HFFc6 (cell line): ENCODE data around the gene PIK3C2G. TPM values are rescaled to one million over a fixed set of nuclear protein-coding genes. Genes with fewer than 3 reads are reported as not detected.

Experiments
- DNase-seq: peaks from one replicate; pipeline ENCODE4 v3.0.0-alpha.2; 2018
- H3K27ac Mint-ChIP-seq: 2 replicates; pipeline ENCODE4 v1.8.0; 2020; ENCODE audit warnings: mild to moderate bottlenecking, mixed read lengths
- H3K27me3 Mint-ChIP-seq: 2 replicates; pipeline ENCODE4 v1.8.0; 2021; ENCODE audit warnings: mild to moderate bottlenecking, moderate library complexity, mixed read lengths; ENCODE audit not compliant: insufficient read depth
- H3K36me3 Mint-ChIP-seq: 2 replicates; pipeline ENCODE4 v1.8.0; 2021; ENCODE audit warnings: low read depth, mixed read lengths
- H3K4me1 Mint-ChIP-seq: 2 replicates; pipeline ENCODE4 v1.8.0; 2020; ENCODE audit warnings: low read depth, mixed read lengths
- H3K4me3 Mint-ChIP-seq: 2 replicates; pipeline ENCODE4 v1.8.0; 2020; ENCODE audit warnings: mild to moderate bottlenecking, moderate library complexity, mixed read lengths
- H3K9me3 Mint-ChIP-seq: 2 replicates; pipeline ENCODE4 v1.8.0; 2020; ENCODE audit warnings: mild to moderate bottlenecking, mixed read lengths
- total RNA-seq, 6 experiments: library from RNA; stranded (reverse); fragmentation: NEBNext Ultra II Directional; extraction: Animal tissue kit (Norgen Biotek cat#: 25700); gene quantifications; 2 replicates in 1 of 6; 3 replicates in 5 of 6; pipeline ENCODE4 v1.2.3, GENCODE V29; 2021
- TF ChIP-seq, protein P1 (sequence below): fragments of 200-600 bp; sonication (generic); IDR thresholded peaks from 2 replicates; pipeline ENCODE4 v1.5.0; 2021; ENCODE audit warnings: antibody characterized with exemption, mild to moderate bottlenecking

The PIK3C2G gene
- total RNA-seq, 6 experiments from 2014 or later, result not detected

DNA sequence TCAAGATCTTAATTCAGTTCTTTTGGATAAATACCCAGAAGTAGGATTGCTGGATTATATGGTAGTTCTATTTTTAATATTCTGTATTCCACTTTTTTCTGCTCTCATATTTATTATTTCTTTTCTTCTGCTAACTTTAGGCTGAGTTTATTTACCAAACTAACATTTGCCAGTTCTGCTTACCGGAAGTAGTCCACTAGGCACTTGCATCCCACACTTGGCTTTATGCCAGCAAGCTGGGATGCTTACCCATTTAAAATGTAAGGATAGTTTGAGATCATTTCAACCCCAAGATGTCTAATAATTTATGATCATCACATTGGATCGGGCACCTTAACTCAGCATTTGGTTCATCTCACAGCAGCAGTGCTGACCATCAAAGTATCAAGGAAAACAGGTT lies 96.8 kb downstream of the PIK3C2G start:
- DNase-seq, result no peak
- Mint-ChIP-seq H3K4me3 (no peak overlapping the region), H3K36me3 (no peaks in the 10 kb centered on the region), H3K27ac (no peak overlapping the region), H3K4me1 (no peaks in the 10 kb centered on the region), H3K27me3 (peaks cover 4% of the 10 kb centered on the region; the same call in 1 of the 2 replicates), H3K9me3 (no peaks in the 10 kb centered on the region)
- TF ChIP-seq, protein P1, sequence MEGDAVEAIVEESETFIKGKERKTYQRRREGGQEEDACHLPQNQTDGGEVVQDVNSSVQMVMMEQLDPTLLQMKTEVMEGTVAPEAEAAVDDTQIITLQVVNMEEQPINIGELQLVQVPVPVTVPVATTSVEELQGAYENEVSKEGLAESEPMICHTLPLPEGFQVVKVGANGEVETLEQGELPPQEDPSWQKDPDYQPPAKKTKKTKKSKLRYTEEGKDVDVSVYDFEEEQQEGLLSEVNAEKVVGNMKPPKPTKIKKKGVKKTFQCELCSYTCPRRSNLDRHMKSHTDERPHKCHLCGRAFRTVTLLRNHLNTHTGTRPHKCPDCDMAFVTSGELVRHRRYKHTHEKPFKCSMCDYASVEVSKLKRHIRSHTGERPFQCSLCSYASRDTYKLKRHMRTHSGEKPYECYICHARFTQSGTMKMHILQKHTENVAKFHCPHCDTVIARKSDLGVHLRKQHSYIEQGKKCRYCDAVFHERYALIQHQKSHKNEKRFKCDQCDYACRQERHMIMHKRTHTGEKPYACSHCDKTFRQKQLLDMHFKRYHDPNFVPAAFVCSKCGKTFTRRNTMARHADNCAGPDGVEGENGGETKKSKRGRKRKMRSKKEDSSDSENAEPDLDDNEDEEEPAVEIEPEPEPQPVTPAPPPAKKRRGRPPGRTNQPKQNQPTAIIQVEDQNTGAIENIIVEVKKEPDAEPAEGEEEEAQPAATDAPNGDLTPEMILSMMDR, result no peak

DNA sequence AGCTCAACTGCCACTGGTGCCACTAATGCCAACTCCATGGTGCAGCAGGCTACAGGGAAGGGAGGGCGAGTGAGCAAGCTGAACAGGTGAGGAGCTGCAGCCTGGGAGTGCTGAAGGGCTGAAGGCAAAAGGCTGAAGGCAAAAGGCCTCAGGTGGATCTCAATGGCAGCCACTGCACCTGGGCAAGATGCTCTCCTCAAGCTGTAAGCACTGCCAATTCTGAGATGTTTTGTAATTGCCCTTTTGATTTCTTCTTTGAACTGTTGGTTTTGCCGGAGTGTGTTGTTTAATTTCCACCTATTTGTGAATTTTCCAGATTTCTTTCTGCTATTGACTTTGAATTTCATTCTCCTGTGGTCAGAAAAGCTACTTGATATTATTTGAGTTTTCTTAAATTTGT lies 97.6 kb downstream of the PIK3C2G start:
- H3K4me1 Mint-ChIP-seq, result no peaks in the 10 kb centered on the region
- no peak for DNase-seq
- H3K36me3 Mint-ChIP-seq, result no peaks in the 10 kb centered on the region
- H3K27ac Mint-ChIP-seq, result no peak overlapping the region
- no peaks in the 10 kb centered on the region for H3K9me3 Mint-ChIP-seq
- peaks cover 7% of the 10 kb centered on the region for H3K27me3 Mint-ChIP-seq
- no peak overlapping the region for H3K4me3 Mint-ChIP-seq
- TF ChIP-seq, protein P1, result no peak

DNA sequence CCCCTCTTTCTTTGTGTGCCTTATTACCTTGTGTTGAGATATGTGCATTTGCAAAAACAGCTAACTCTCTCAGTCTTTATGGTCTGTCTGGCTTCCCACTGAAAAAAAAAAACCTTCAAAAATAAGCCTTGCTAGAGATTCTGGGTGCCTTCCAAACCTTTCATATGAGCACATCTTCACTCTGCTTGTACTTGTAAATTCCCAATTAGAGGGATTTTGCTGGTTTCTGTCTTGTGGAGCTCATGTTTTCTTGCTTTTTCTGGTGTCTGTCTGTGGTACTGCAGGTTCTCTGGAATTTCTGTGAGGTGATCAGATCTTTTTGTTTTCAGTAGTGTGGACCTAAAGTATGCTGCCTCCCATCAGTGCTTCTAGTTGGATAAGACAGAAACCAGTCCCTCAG lies 100.1 kb downstream of the PIK3C2G start:
- Mint-ChIP-seq H3K36me3 (no peaks in the 10 kb centered on the region), H3K27ac (no peak overlapping the region), H3K27me3 (peaks cover 11% of the 10 kb centered on the region), H3K4me3 (no peak overlapping the region), H3K4me1 (no peaks in the 10 kb centered on the region), H3K9me3 (no peaks in the 10 kb centered on the region)
- TF ChIP-seq, protein P1, result peak; percentile 43; the same call in 1 of the 2 replicates
- DNase-seq, result no peak

- H3K4me3 Mint-ChIP-seq, result no peak overlapping the region
- H3K9me3 Mint-ChIP-seq, result no peaks in the 10 kb centered on the region
- TF ChIP-seq, protein P1, result no peak
- no peaks in the 10 kb centered on the region for H3K36me3 Mint-ChIP-seq
- DNase-seq, result no peak
- H3K27me3 Mint-ChIP-seq, result peaks cover 7% of the 10 kb centered on the region
- H3K4me1 Mint-ChIP-seq, result no peaks in the 10 kb centered on the region
- no peak overlapping the region for H3K27ac Mint-ChIP-seq
These were observed 102.0 kb downstream of the PIK3C2G start for GRCh38 chr12:18363321-18363720.

- Mint-ChIP-seq H3K36me3 (no peaks in the 10 kb centered on the region), H3K4me3 (no peak overlapping the region), H3K27me3 (peaks cover 6% of the 10 kb centered on the region; the same call in 1 of the 2 replicates), H3K9me3 (no peaks in the 10 kb centered on the region), H3K4me1 (no peaks in the 10 kb centered on the region), H3K27ac (no peak overlapping the region)
- TF ChIP-seq, protein P1, result no peak
- DNase-seq, result no peak
These were observed 107.3 kb downstream of the PIK3C2G start for GRCh38 chr12:18368594-18368993.

- peaks cover 1% of the 10 kb centered on the region for H3K27me3 Mint-ChIP-seq
- no peak overlapping the region for H3K27ac Mint-ChIP-seq
- no peak overlapping the region for H3K4me3 Mint-ChIP-seq
- no peak for DNase-seq
- H3K9me3 Mint-ChIP-seq, result peaks cover 5% of the 10 kb centered on the region; the same call in 1 of the 2 replicates
- H3K4me1 Mint-ChIP-seq, result peaks cover 6% of the 10 kb centered on the region; the same call in 1 of the 2 replicates
- TF ChIP-seq, protein P1, result no peak
- peaks cover 5% of the 10 kb centered on the region for H3K36me3 Mint-ChIP-seq
These were observed 111.9 kb downstream of the PIK3C2G start for GRCh38 chr12:18373181-18373580.
